ENCODE results near the gene PHLDA3. TPM values are rescaled to one million over a fixed set of nuclear protein-coding genes. Genes with fewer than 3 reads are reported as not detected.

PHLDA3 gene
- polyA plus RNA-seq, 4 donors, result 8.8 to 17.1 (median 11.7) TPM

Other genes with a start within 250 kb of the PHLDA3 start
- gene PKP1, start 185.7 kb downstream of the PHLDA3 start, polyA plus RNA-seq (ENCODE audit: insufficient read length in 4 of 4), result under 1 TPM; 0.06 to 0.67 (median 0.28) TPM
- 10 to 100 TPM; 58.6 to 74.7 (median 59.0) TPM for gene TNNT2, start 91.5 kb downstream of the PHLDA3 start, polyA plus RNA-seq (ENCODE audit: insufficient read length in 4 of 4)
- gene LAD1, start 69.9 kb downstream of the PHLDA3 start, polyA plus RNA-seq (ENCODE audit: insufficient read length in 4 of 4), result 10 to 100 TPM; 26.8 to 36.9 (median 31.5) TPM
- 10 to 100 TPM; 46.1 to 70.2 (median 62.8) TPM for gene TNNI1, start 47.5 kb downstream of the PHLDA3 start, polyA plus RNA-seq (ENCODE audit: insufficient read length in 4 of 4)
- 100 to 1,000 TPM; 137 to 155 (median 150) TPM for gene CSRP1, start 37.9 kb upstream of the PHLDA3 start, polyA plus RNA-seq (ENCODE audit: insufficient read length in 4 of 4)
- 10 to 100 TPM; 18.8 to 20.8 (median 19.1) TPM for gene NAV1, start 69.9 kb upstream of the PHLDA3 start, polyA plus RNA-seq (ENCODE audit: insufficient read length in 4 of 4)

Data from right renal pelvis (tissue), 4 donors.